ENCODE measurements around the gene CTIF.

GRCh38 chr18:48621815-48622555, 83.2 kb downstream of the CTIF start:
- no peak for TF ChIP-seq POLR2A (IDR thresholded peaks at IDR 0.05; ENCODE audit: low read depth, low read length)
- no peak for TF ChIP-seq POLR2AphosphoS5 (IDR thresholded peaks at IDR 0.05; ENCODE audit: low read depth, low read length)
